Body of pancreas (tissue), 4 donors: Measurements from ENCODE around the gene PRRC2B. TPM values are rescaled to one million over a fixed set of nuclear protein-coding genes. Genes with fewer than 3 reads are reported as not detected.
"Not testable (repeated sequence)": the region's sequence is repeated elsewhere in the genome, so short reads cannot be mapped to it uniquely, and the experiment has no call there.

Experiments used
- ATAC-seq: fragments of 150-250 bp; one replicate; pipeline ENCODE4 v1.9.1; 2016
- DNase-seq, 4 donors: peaks; one replicate each; pipeline ENCODE4 v3.0.0-alpha.2; 2019
- H3K27ac ChIP-seq, 4 donors: fragments of 200-600 bp; sonication (generic); 1 replicate in 3 of 4; 2 replicates in 1 of 4; pipeline versions ENCODE4 v1.5.1 to v1.6.1; 2016 to 2019; ENCODE audit warnings: mild to moderate bottlenecking in 1 of 4, mixed read lengths in 1 of 4, moderate library complexity in 1 of 4
- H3K27me3 ChIP-seq, 2 donors: fragments of 200-600 bp; sonication (generic); one replicate each; pipeline ENCODE4 v1.6.0; 2016; ENCODE audit warnings: mild to moderate bottlenecking in 1 of 2
- H3K36me3 ChIP-seq, 2 donors: fragments of 200-600 bp; sonication (generic); replicated peaks in 1 of 2; 2 replicates each; pipeline ENCODE4 v1.5.1; 2016; ENCODE audit warnings: low read depth in 2 of 2; ENCODE audit not compliant: insufficient read depth in 1 of 2
- H3K4me1 ChIP-seq: fragments of 200-600 bp; sonication (generic); one replicate; pipeline ENCODE4 v1.6.0; 2016
- H3K4me3 ChIP-seq, 2 donors: fragments of 200-600 bp; sonication (generic); 1 replicate in 1 of 2; 2 replicates in 1 of 2; pipeline ENCODE4 v1.5.1; 2016 to 2019
- H3K9me3 ChIP-seq, 3 donors: fragments of 200-600 bp; sonication (generic); 1 replicate in 2 of 3; 2 replicates in 1 of 3; pipeline ENCODE4 v1.5.1; 2016
- CTCF ChIP-seq, 7 experiments: fragments of 450-650 bp in 4 of 7; fragments of 200-600 bp in 3 of 7; sonication (generic) in 3 of 7; IDR thresholded peaks; one replicate each; pipeline ENCODE4 v1.5.1; 2016 to 2019; ENCODE audit warnings: antibody characterized with exemption in 7 of 7
- POLR2A ChIP-seq, 3 donors: fragments of 450-650 bp; IDR thresholded peaks; one replicate each; pipeline ENCODE4 v1.6.1; 2016; ENCODE audit warnings: antibody characterized with exemption in 3 of 3, mild to moderate bottlenecking in 2 of 3
- WGBS, 2 donors: methylation state at CpG; one replicate each; pipeline ENCODE4 v1.1.5; 2017; 5-methylcytosine and 5-hydroxymethylcytosine counted together
- intact Hi-C: fragments of 100-400 bp; cut with DNase I; formaldehyde crosslinking; loops from one replicate; pipeline ENCODE4 v1.15.1; 2023
- total RNA-seq, 2 donors: library from RNA; depleted of rRNA; stranded (reverse); fragments of >200 nt; gene quantifications; one replicate each; pipeline ENCODE4 v1.1.0, GENCODE V29; 2016

Gene PRRC2B
- 100 to 1,000 TPM in 1 of 2 donors, 10 to 100 TPM in 1; 78.3 to 177 TPM for total RNA-seq

DNA sequence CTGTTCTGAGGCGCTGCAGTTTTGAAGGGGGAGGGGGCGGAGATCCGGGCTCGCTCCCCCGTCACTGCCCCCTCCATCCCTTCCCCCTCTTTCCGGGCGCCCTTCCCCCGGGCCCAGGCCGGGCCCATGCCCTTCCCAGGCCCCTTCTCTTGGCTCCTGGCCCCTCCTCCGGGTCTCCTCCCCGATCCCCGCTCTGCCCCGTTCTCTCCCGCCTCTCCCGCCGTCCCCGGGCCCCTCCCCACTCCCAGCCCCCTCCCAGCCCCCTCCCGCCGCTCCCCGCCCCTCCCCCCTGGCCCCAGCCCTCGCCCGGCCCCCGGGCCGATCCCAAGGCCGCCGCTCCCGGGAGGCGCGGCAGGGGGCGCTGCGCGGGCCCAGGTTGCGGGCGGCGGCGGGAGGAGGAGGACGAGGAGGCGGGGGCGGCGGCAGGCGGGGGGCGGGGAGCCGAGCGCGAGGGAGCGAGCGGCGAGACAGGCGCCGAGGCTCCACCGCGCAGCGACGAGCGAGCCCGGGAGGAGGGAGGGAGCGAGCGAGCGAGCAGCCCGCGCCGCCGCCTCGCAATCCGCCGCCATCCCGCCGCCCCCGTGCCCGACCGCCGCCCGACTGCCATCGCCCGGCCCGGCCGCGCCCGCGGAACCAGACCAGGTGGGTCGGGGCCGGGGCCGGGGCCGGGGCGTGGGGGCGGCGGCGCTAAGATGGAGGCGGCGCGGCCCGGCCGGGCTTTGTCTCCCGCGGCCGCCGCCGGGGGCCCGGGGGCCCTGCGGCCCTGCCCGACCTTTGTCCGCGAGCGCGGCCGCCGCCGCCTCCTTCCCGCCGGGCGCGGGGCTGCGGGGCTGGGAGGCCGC lies at the start of gene PRRC2B:
TSS of gene PRRC2B (plus strand) at position 465 of the 842 bp plus-strand sequence. CDS start 36,059 bp downstream, outside the sequence.
- no peaks in the 10 kb centered on the region for H3K9me3 ChIP-seq
- DNase-seq (peak; percentile 85 to 88 (median 87)), ATAC-seq (peak; percentile 80)
- no peaks in the 10 kb centered on the region for H3K36me3 ChIP-seq
- H3K27ac ChIP-seq: peak within 1 kb of the TSS; percentile 90 to 98 (median 94)
- 1% methylated on average over 16 to 24 of the region's 114 CpGs for WGBS, 2 donors
- intact Hi-C loops: no loop called here
- H3K4me1 ChIP-seq: peaks cover 57% of the 10 kb centered on the region
- H3K4me3 ChIP-seq: peak within 1 kb of the TSS in 1 of 2 donors; percentile 72
- H3K27me3 ChIP-seq: no peaks in the 10 kb centered on the region
- TF ChIP-seq CTCF (IDR thresholded peaks at IDR 0.05) (peak in 5 of 7 experiments; percentile 29 to 75 (median 69)), POLR2A (IDR thresholded peaks at IDR 0.05) (peak in 2 of 3 donors; percentile 18 to 46)

GRCh38 chr9:131344931-131345535 lies 48.9 kb upstream of the PRRC2B start:
- H3K27ac ChIP-seq, intact Hi-C loops, DNase-seq, H3K27me3 ChIP-seq, H3K9me3 ChIP-seq, H3K4me3 ChIP-seq, H3K36me3 ChIP-seq, H3K4me1 ChIP-seq, ATAC-seq: not testable (repeated sequence)
- whole genome bisulfite sequencing, 2 donors: 84 to 85% methylated on average over 9 to 11 of the region's 11 CpGs

DNA sequence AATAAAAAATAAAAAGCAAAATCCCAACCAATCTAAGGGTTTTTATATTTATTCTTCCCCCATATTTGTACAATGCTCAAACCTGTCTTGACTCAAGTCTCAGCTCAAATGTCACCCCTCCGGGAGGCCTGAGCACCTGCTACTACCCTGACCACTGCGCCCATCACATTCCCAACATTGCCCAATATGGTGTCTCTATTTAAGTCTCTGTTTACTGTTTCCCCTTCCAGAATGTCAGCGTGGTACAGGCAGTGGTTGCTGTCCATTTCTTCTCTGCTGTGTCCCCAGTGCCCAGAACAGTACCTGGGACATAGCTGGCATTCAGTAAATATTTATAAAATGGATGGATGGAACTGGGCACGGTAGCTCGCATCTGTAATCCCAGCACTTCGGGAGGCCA lies 47.3 kb upstream of the PRRC2B start:
- no peak for TF ChIP-seq POLR2A (IDR thresholded peaks at IDR 0.05)
- TF ChIP-seq CTCF (IDR thresholded peaks at IDR 0.05): no peak
- intact Hi-C loops: no loop called here
- DNase-seq (no peak), ATAC-seq (no peak)
- Histone ChIP-seq H3K36me3 (no peaks in the 10 kb centered on the region), H3K9me3 (no peaks in the 10 kb centered on the region), H3K4me1 (peaks cover 9% of the 10 kb centered on the region), H3K27ac (no peak overlapping the region), H3K4me3 (no peak overlapping the region), H3K27me3 (no peaks in the 10 kb centered on the region)
- WGBS, 2 donors: 85% methylated on average over 6 of the region's 6 CpGs

DNA sequence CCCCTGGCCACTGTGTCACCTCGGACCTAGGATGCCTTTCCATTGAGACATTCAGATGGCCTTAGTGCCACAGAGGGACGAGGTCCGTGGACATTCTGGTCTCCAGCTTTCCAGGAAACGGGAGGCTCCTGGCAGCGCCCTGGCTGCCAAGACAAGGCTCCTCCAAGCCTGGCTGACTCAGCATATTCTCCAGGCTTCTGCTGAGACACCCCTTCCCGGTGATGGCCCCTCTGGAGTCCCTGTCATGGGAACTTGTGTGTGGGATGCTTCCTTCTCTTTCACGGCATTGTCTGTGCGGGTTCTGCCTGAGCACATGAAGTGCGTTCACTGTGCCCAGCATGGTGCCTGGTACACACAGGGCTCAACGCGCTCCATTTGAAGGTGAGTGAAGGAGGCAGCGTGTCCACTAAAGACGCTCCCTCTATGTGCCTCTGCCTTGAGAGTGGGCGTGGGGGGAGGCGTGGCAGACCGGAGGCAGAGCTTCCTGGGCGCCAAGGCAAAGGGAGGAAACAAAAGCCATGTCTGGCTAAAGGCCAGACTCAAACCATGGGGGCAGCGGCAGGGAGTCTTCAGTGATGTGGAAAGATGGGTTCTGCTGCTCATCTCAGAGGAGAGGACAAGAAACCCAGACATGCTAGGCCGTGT lies 46.4 kb upstream of the PRRC2B start:
- Histone ChIP-seq H3K27me3 (no peaks in the 10 kb centered on the region), H3K36me3 (no peaks in the 10 kb centered on the region), H3K4me3 (no peak overlapping the region), H3K9me3 (no peaks in the 10 kb centered on the region), H3K27ac (no peak overlapping the region), H3K4me1 (peaks cover 9% of the 10 kb centered on the region)
- TF ChIP-seq CTCF (IDR thresholded peaks at IDR 0.05): no peak
- no peak for TF ChIP-seq POLR2A (IDR thresholded peaks at IDR 0.05)
- intact Hi-C loops: no loop called here
- DNase-seq (no peak), ATAC-seq (no peak)
- WGBS, 2 donors: 60 to 70% methylated on average over 12 to 19 of the region's 19 CpGs
